ENCODE measurements around the gene CCNB2. TPM values are rescaled to one million over a fixed set of nuclear protein-coding genes. Genes with fewer than 3 reads are reported as not detected.

CCNB2 gene
- total and polyA plus RNA-seq, 2 of the 8 experiments (the other 6 are each of a cell fraction or from before 2014, with no cell fraction given), result 70.7 to 92.1 TPM

DNA sequence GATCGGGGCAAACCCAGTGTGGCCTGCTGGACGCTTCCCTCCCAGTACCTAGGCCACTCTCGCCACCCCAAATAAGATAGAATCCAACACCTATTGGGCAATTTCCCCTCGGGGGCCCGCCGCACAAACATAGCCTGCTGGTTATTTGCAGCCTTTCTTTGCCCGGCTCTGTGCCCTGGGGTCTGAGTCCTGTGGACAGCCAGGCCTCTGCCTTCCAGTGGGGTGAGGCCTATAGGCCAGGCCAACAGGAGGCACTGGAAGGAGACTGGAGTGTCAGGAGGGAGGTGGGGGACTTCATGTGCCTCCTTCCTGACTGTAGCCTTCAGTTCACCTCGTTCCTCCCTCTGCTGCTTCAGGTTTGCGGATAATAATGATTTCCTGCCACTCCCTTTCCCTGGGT is 54.3 kb downstream of the CCNB2 start:
- Histone ChIP-seq H3K4me2 (ENCODE audit: insufficient read depth in 1 of 2, low read depth in 2 of 2, low read length in 2 of 2) (no peak overlapping the region), H3K79me1 (ENCODE audit: low read depth, low read length) (no peaks in the 10 kb centered on the region), H2BK5ac (ENCODE audit: low read depth, low read length) (no peak overlapping the region), H3K4ac (replicated peaks; ENCODE audit: insufficient read length, low read depth, low read length) (no peak overlapping the region), H2AFZ (ENCODE audit: low read length) (no peak overlapping the region), H2BK20ac (ENCODE audit: low read length) (no peak overlapping the region), H3K18ac (ENCODE audit: extremely low read depth, low read length) (no peak overlapping the region), H2BK120ac (replicated peaks; ENCODE audit: low read depth, low read length) (no peak overlapping the region), H4K91ac (replicated peaks; ENCODE audit: insufficient read length, low read length) (no peak overlapping the region), H3K9me3 (ENCODE audit: insufficient read depth in 2 of 2, low read depth in 1 of 2, low read length in 1 of 2) (no peaks in the 10 kb centered on the region), H3K27me3 (replicated peaks in 1 of 4; ENCODE audit: control insufficient read depth in 3 of 4, extremely low read depth in 1 of 4, insufficient read depth in 3 of 4, low read length in 3 of 4) (no peaks in the 10 kb centered on the region), H2BK12ac (ENCODE audit: low read depth, low read length) (no peak overlapping the region), H3K4me1 (replicated peaks in 1 of 4; ENCODE audit: control insufficient read depth in 3 of 4, insufficient read depth in 4 of 4, low read length in 3 of 4) (no peaks in the 10 kb centered on the region; a peak in 2 of 7 replicates), H3K56ac (replicated peaks; ENCODE audit: insufficient read length, low read depth, low read length) (no peak overlapping the region), H3K9ac (replicated peaks in 1 of 4; ENCODE audit: extremely low read depth in 1 of 4, low read depth in 3 of 4, low read length in 3 of 4) (no peak overlapping the region; a peak in 1 of 7 replicates), H3K23me2 (ENCODE audit: low read depth, low read length) (no peaks in the 10 kb centered on the region; the same call in 1 of the 2 replicates), H2BK15ac (ENCODE audit: low read length) (no peak overlapping the region), H4K20me1 (replicated peaks in 1 of 2; ENCODE audit: control insufficient read depth in 1 of 2, insufficient read depth in 2 of 2, low read length in 2 of 2) (no peaks in the 10 kb centered on the region), H4K8ac (ENCODE audit: extremely low read depth, insufficient read depth, low read length) (no peak overlapping the region), H4K5ac (ENCODE audit: insufficient read length, low read depth, low read length) (no peak overlapping the region), H3K23ac (ENCODE audit: insufficient read length) (no peak overlapping the region), H3K27ac (ENCODE audit: low read depth, low read length) (no peak overlapping the region), H3K79me2 (ENCODE audit: control insufficient read depth in 1 of 2, insufficient read depth in 2 of 2, low read length in 2 of 2) (no peaks in the 10 kb centered on the region), H2AK5ac (ENCODE audit: low read depth, low read length) (no peak overlapping the region), H3K14ac (ENCODE audit: insufficient read length) (no peak overlapping the region), H3K4me3 (ENCODE audit: extremely low read depth in 1 of 4, insufficient read depth in 2 of 4, low read depth in 3 of 4, low read length in 4 of 4) (no peak overlapping the region), H3K36me3 (ENCODE audit: control insufficient read depth in 2 of 4, insufficient read depth in 4 of 4, low read length in 3 of 4) (peaks cover 7 to 48% (median 12%) of the 10 kb centered on the region in 4 experiments; a peak in 7 of 8 replicates)
- whole genome bisulfite sequencing, 2 experiments (ENCODE audit: extremely low coverage in 1 of 2, insufficient coverage in 1 of 2, insufficient read length in 1 of 2, insufficient replicate concordance in 2 of 2, low coverage in 1 of 2, low lambda C conversion rate in 2 of 2, missing lambda C conversion rate in 1 of 2), result 93% methylated on average over 9 of the region's 9 CpGs; no CpG with 5 or more reads in 1 of the 2 experiments
- ChIA-PET CTCF (ENCODE audit: partially characterized antibody) (interaction anchor here (0.6 to 1.4 kb wide), 4 partner anchors 11 to 877 kb away, joined by 3 to 4 read pairs (median 3); no protein-coding TSS in a partner anchor), POLR2A (ENCODE audit: partially characterized antibody) (no interaction called here)
- FAIRE-seq (no peak), DNase-seq (ENCODE audit: low read depth in 1 of 2, low spot score in 2 of 2) (no peak)
- TF ChIP-seq KDM4A (IDR thresholded peaks at IDR 0.05; ENCODE audit: low read depth, low read length, severe bottlenecking), result no peak
- no peak for TF ChIP-seq TCF12 (IDR thresholded peaks at IDR 0.05; ENCODE audit: low read depth, low read length)
- no peak for TF ChIP-seq POLR2A (IDR thresholded peaks at IDR 0.05; ENCODE audit: control extremely low read depth in 1 of 2, low read depth in 2 of 2, low read length in 2 of 2)
- TF ChIP-seq POLR2AphosphoS5 (IDR thresholded peaks at IDR 0.05; ENCODE audit: low read depth, low read length), result no peak
- TF ChIP-seq TBP (IDR thresholded peaks at IDR 0.05; ENCODE audit: low read depth, low read length), result no peak
- TF ChIP-seq BCL11A (IDR thresholded peaks at IDR 0.05; ENCODE audit: low read depth in 2 of 2, low read length in 2 of 2), result no peak
- TF ChIP-seq, protein P1, sequence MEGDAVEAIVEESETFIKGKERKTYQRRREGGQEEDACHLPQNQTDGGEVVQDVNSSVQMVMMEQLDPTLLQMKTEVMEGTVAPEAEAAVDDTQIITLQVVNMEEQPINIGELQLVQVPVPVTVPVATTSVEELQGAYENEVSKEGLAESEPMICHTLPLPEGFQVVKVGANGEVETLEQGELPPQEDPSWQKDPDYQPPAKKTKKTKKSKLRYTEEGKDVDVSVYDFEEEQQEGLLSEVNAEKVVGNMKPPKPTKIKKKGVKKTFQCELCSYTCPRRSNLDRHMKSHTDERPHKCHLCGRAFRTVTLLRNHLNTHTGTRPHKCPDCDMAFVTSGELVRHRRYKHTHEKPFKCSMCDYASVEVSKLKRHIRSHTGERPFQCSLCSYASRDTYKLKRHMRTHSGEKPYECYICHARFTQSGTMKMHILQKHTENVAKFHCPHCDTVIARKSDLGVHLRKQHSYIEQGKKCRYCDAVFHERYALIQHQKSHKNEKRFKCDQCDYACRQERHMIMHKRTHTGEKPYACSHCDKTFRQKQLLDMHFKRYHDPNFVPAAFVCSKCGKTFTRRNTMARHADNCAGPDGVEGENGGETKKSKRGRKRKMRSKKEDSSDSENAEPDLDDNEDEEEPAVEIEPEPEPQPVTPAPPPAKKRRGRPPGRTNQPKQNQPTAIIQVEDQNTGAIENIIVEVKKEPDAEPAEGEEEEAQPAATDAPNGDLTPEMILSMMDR (IDR thresholded peaks at IDR 0.05; ENCODE audit: control extremely low read depth in 1 of 3, insufficient read depth in 1 of 3, low read depth in 1 of 3, low read length in 3 of 3), result no peak
- TF ChIP-seq, protein P2, sequence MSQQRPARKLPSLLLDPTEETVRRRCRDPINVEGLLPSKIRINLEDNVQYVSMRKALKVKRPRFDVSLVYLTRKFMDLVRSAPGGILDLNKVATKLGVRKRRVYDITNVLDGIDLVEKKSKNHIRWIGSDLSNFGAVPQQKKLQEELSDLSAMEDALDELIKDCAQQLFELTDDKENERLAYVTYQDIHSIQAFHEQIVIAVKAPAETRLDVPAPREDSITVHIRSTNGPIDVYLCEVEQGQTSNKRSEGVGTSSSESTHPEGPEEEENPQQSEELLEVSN (IDR thresholded peaks at IDR 0.05), result no peak
- no peak for TF ChIP-seq NANOG (IDR thresholded peaks at IDR 0.05; ENCODE audit: insufficient read depth, low read depth, low read length, poor library complexity, severe bottlenecking)
